ENCODE results near the gene VWDE. TPM values are rescaled to one million over a fixed set of nuclear protein-coding genes. Genes with fewer than 3 reads are reported as not detected.

The VWDE gene
- total RNA-seq, 2 experiments from 2014 or later, result 0.84 to 1.6 TPM

DNA sequence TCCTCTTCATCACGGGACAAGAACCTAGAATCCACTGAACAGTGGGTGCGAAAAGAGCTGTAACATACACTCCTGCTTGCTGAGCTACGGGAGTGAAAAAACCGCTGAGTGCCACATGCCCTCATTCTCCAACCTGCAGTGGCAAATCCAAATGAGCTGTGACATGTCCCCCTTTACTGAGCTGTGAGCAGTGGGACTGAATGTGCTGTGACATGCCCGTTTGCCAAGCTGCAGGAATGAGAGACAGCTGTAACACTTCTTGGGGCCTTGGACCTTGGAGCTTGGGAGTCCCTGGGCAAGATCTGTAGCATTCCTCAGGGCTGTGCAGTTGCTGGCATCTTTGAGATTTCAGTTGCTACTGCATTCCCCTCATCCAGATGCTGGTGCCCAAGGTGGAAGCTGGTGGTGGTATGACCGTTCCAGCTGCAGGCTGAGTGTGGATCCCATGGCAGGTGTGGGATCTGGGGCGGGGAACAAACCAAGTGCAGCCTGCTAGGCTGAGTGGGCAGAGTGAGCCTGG lies 107.6 kb downstream of the VWDE start:
- ChIA-PET CTCF (no interaction called here), POLR2A (no interaction called here)

DNA sequence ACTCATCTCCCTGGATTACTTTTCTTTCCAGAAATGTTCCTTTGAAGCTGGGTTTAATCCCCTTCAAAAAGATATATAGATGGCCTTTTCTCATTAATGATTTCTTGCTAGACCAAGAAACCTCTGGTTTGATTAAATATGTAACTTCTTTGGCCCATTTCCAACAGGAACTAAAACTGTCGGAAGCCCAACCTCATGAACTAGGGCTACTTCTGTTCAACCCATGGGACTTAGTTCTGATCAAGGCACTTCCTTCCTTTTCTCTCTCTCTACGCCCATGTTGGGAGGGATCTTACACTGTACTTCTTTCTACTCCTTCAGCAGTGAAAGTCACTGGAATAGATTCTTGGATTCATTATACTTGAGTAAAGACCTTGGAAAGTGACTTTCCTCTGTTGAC lies 109.0 kb downstream of the VWDE start:
- CTCF ChIA-PET, result no interaction called here
- POLR2A ChIA-PET, result no interaction called here

DNA sequence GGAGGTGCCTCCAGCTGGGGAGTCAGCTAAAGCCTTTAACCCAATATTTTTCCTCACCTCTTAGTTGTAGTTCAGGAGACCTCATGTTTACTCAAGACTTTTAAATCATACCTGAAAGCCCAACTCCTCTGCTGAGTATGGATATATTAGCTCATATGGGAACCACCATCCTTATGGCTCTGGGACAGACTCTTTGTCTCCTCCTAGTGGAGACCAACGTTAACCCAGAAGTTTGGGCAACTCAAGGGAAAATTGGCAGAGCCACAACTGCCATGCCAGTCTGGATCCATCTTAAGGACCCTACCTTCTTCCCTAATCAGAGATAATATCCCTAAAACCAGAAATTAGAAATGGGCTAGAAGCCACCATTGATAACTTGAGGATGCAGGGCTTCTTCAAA lies 111.8 kb downstream of the VWDE start:
- ChIA-PET POLR2A (no interaction called here), CTCF (no interaction called here)

DNA sequence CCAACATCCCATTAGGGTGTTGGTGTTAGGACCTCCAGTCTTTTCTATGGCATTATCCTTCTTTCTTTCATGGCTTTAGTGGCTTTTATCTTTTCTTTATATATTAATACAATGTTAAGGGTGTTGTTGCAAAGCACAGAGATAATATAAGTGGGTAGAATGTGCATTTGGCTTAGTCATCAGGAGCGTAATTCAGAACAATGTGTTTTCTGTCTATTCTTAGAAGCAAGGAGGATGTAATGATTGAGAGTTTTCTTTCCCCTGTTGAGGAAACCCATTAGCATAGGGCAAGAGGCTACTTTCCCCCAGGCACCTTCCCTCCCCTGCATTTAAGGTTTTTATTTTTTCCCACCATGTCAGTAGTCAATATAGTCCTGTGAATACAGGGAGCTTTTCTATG lies 112.9 kb downstream of the VWDE start:
- ChIA-PET POLR2A (no interaction called here), CTCF (no interaction called here)

DNA sequence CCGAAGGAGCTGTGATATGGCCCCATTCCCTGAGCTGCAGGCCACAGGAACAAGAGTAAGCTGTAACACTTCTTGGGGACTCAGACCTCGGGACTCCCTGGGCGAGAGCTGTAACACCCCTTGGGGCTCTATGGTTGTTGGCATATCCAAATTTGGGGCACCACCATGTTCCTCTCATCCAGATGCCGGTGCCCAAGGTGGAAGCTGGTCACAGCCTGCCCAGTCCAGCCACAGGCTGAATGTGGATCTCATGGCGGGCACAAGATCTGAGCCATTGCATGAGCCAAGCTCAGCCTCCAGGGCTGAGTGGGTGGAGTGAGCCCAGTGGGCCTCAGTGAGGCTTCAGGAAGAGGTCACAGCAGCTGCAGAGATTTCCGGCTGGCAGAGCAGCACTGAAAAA lies 113.7 kb downstream of the VWDE start:
- CTCF ChIA-PET, result no interaction called here
- POLR2A ChIA-PET, result no interaction called here

DNA sequence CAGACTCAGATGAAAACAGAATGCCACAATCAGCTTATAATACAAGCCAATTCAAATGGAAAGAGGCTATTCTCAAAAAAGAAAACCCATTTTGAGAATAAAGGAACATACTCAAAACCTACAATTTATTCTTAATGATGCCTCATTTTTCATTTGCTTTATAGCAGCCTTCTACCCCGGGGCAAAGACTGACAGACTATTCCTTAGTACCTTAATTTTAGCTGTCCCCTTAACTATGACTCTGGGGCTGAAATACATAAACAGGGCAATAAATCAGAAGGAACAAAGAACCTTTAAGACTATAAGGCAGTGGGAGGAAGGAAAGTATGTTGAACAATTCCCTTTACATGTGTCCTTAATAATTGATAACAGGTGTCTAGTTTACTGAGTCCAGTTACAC lies 115.8 kb downstream of the VWDE start:
- CTCF ChIA-PET, result no interaction called here
- POLR2A ChIA-PET, result no interaction called here

DNA sequence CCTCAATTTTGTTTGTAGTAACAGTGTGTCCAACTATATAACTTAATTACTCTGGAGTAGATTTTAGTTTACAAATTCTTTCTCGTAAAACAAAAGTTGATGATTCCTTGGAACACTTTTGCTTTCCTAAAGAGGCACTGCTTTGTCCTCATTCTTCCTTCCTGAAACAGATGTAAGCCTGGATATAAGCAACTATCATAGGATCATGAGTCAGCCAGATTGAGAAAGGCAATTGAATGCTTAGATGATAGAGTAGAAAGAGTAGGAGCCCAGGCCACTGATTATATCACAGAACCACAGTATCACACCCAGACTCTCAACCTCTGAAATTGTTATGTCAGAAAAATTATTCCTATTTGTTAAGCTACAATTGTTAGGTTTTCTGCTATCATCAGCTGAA lies 122.6 kb downstream of the VWDE start:
- POLR2A ChIA-PET, result no interaction called here
- CTCF ChIA-PET, result no interaction called here

Other genes starting within 250 kb of the VWDE start
- 10 to 100 TPM; 24.6 to 27.0 TPM for gene TMEM106B, start 192.6 kb downstream of the VWDE start, total RNA-seq
- gene SCIN, start 166.9 kb upstream of the VWDE start, total RNA-seq, result under 1 TPM; 0.08 to 0.27 TPM

Data from activated CD8-positive, alpha-beta memory T cell treated with anti-CD3 and anti-CD28 coated beads for 36 hours (primary cell).